DND-41 (cell line): ENCODE results near the gene BYSL.

Experiments used
- EZH2 ChIP-seq: IDR thresholded peaks from 3 replicates; pipeline ENCODE4 v1.6.1; 2012; ENCODE audit warnings: borderline replicate concordance, low read depth, mild to moderate bottlenecking, moderate library complexity, low read length, inconsistent platforms; ENCODE audit not compliant: severe bottlenecking
- TF ChIP-seq, protein P1 (sequence below): IDR thresholded peaks from 2 replicates; pipeline ENCODE4 v1.5.1; 2012; ENCODE audit warnings: borderline replicate concordance, low read length, moderate library complexity, mild to moderate bottlenecking; ENCODE audit not compliant: poor library complexity, severe bottlenecking; ENCODE audit errors: extremely low read depth

DNA sequence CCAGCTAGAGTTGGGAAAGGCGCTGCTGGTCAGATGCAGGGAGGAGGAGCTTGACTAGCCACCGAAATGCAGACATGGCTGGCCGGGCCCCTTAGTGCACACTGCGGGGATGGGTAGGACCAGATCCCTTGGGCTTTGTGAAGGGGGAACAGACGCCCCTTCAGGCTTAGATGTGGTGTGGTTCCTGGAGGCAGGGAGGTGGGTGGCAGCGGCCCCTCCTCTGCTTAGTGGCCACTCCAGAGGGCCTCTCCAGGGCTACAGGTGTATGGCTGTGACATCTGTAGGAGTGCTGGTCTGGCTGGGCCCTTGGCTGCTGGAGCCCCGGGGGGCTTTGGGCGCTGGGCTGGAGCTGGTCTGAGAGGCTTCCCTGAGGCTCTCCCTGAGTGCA, 14.4 kb downstream of the BYSL start:
- TF ChIP-seq, protein P1, sequence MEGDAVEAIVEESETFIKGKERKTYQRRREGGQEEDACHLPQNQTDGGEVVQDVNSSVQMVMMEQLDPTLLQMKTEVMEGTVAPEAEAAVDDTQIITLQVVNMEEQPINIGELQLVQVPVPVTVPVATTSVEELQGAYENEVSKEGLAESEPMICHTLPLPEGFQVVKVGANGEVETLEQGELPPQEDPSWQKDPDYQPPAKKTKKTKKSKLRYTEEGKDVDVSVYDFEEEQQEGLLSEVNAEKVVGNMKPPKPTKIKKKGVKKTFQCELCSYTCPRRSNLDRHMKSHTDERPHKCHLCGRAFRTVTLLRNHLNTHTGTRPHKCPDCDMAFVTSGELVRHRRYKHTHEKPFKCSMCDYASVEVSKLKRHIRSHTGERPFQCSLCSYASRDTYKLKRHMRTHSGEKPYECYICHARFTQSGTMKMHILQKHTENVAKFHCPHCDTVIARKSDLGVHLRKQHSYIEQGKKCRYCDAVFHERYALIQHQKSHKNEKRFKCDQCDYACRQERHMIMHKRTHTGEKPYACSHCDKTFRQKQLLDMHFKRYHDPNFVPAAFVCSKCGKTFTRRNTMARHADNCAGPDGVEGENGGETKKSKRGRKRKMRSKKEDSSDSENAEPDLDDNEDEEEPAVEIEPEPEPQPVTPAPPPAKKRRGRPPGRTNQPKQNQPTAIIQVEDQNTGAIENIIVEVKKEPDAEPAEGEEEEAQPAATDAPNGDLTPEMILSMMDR, result peak; percentile 12
- TF ChIP-seq EZH2, result no peak
